Fibroblast of skin of right biceps (primary cell): ENCODE measurements around the gene KCNIP2.

Experiments used
- DNase-seq: peaks from one replicate; pipeline ENCODE4 v3.0.0-alpha.2; 2013

The KCNIP2 gene

DNA sequence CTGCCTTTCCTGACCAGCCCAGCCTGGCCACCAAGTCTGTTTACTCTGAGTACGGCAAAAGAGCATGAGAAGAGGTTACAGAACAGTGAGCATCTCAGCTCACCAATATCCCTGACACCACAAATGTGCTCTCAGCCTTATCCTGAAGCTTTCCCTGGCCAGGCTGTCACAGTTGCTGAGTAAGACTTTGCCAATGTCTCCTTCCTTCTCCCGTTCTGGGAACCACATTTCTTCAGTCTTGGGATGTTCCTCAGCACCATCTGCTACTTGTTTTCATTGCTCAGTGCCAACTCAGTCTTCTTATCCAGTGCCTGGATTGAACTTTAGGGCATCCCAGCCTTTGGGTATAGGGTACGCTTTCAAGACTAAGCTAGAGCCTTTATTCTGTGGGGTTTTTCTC, 7.1 kb upstream of the KCNIP2 start:
- no peak for DNase-seq

DNA sequence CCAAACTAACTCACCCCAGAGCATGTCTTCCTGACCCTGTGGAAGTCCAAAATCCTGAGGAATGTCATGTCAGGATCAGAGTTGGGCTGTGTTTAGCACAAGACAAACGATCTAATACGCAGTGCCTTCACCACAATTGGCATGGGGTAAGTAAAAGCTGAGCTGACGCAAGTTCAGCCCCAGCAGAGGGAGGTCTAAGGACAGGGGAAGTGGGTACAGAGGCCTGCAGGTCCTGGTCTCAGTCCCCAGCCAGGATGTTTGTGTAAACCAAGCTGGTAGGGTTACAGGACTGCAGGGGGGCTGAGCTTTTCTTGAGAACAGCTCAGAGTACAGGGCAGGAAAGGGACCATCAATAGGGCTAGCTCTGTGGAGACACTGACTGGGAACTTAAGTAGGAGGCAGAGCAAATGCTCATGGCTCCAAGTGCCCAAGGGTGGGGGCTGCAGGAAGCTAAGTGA, 5.3 kb upstream of the KCNIP2 start:
- DNase-seq: no peak

DNA sequence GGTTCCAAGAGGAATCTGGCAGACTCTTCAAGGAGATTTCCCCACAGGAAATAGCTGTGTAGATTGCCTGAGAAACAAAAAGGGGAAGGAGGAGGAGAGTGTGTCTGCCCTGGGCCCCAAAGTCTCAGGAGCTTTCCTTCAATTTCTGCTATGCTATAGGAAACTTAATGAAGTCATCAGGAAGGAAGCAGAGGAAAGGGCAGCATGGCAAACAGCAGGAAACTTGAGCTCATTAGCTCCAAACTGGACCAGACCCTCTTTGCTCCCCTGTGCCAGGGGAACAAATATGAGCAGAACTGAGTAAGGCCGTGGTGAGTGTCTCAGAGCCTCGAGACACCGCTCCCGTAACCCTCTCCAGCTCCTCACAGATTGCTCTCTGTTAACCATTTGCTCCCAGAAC, 4.8 kb upstream of the KCNIP2 start:
- DNase-seq: no peak

DNA sequence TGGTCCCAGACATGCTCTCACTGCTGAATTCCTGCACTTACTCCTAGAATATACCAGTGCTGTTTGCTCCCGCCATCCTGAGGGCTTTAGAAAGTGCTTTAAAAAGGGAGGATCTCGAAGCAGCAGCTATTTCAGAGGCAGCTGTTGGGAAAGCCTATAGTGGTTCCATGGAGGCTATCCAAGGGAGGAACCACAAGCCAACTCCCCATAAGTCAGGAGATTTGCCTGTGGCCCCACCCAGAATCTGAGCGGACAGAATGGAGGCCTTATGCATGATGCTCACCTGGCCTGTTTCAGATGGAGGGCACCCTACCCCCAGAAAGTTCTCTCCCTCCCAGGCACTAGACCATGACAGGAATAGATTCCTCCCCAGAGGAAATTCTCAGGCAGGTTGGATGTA, 2.3 kb upstream of the KCNIP2 start:
- DNase-seq: no peak

DNA sequence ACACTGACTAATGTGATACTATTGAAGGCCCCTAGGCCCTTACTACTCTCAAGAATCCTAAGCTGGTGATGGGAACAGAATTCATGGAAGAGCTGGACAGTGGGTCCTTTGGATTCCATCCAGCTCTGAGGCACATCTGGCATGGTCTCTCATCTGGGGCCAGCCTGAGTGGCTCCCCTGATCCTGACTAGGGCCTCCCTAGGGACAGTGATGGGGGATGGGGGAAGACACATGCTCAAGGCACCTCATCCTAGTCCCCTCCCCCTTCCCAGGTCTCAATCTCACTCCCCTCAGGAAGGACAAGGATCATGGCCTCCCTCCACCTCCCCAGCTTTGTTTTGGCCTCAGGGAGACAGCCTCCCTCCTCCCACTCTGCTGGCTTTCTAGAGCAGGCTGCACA, 1.8 kb downstream of the KCNIP2 start:
- DNase-seq: no peak

DNA sequence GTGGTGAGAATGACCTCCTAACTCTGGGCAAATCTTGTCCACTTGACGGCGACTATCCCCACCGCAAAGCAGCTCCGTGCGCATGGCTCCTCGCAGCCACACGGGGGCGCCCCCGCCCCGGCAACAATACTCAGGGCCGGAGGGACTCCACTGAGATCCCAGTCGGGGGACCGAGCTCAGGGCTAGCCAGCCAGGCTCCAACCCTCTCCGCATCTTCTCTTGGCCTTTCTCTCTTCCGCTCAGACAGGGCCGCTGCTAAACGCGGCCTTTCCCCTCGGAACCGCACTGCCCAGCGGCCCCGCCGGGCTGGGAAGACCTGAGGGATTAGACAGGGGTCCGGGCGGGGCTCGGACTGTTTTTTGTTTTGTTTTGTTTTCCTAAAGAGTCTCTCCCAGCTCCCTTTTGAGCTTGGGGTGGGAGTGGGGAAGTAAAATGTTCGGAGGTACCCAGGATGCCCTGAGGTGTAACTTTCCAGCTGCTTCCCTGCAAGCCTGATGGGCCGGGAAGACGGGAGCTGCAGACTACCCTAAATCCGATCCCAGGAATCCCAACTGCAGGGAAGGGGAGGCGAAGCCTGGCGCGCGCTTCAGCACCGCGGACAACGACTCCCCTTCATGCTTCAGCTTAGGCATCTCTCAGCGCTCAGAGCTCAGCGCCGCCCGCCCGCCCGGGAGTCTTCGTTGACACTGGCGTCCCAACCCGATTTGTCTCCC, 2.7 kb downstream of the KCNIP2 start:
- DNase-seq: peak; percentile 81

DNA sequence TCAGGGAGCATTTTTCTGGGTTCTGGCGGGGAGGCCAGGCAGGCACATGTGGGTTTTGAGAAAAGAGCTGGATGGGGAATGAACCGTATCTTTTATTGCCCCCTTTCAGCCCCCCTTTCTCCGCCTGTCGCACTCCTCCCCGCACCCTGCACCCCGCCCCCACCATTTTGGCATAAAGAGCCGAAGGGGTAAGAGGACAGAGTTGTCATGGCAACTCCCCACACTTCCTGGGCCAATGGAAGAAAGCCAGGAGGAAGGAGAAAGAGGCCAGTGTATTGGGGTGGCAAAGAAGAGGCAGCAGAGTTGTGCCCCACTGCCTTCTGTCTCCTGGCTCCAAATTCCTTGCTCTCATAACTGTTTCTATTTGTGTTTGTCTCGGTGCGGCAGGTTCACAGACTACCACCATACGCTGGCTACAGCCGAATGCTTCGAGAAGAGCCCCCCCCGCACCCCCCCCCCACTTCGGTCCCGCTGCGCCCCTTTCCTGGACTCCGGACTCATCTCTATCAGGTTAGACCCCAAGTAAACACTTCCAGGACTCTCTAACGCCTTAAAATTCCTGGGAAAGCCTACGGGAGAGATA, 3.4 kb downstream of the KCNIP2 start:
- peak; percentile 22 for DNase-seq

DNA sequence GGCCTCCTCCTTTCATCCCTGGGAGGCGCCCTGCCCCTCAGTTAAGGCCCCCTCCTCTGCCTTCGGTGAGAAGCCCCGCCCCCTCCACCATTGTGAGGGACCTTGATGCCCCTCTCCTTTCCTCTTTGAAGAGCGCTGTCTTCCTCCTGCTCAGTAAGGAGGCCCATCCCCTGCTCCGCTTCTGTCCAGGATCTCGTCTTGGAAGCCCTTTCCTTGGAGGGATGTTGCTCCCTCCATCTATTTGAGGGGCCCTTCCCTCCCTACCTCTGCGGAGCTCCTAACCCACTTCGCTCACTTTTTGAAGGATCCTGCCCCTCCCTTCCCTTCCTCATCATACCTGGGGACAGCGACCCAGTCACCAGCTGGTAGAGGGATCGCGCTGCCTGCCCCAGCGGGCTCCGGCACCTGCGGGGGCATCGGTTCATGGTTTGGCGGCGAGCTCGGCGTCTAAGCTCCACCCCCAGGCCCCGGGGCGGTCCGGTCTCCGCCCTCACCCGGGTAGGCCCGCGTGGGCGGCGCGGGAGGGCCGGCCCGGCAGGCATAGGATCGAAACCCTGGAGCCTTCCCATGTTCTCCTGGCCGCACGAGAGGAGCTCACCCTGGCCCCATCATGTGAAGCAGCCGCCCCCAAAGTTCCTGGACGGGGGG, 4.1 kb downstream of the KCNIP2 start:
- peak; percentile 18 for DNase-seq

DNA sequence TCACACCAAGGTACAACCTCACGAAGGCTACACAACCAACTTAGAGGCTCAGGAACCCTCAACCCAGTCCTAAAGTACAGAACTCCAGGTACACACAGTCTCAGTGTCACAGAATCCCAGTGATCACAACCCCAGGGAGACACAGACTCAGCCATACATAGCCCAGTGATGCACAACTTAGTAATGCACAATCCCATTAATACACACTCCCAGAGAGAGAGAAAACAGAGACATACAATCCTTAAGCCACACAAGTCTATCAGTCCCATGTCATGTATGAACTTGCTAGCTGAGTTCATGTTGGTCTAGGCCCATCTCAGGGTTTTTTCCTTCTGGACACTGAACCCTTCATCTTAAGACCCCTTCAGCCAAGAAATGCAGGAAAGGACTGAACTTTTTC, 4.6 kb downstream of the KCNIP2 start:
- no peak for DNase-seq

DNA sequence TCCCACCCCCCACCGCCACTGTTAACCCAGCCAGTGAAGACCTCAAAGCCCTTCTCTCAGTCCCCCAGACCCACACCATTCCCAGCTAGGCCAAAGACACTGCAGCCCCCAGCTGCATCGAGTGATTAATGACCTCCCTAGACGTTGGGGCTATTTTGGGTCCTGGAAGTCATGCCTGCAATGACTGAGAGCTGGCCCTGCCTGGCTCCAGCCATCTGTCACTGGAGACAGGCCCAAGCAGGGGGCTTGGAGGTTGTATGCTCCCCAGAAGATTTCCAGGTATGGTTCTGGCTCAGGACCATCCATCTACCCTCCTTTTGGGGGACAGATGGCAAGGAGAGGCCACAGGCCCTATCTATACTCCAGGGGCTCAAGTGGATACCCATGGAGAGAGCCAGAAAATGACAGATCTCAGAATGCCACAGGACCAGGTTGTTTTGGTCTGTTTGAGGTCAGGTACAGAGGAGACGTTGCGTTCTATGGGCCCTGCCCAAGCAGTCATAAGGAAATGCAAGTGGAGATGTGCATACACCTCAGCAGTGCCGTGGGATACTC, 5.1 kb downstream of the KCNIP2 start:
- DNase-seq: no peak

DNA sequence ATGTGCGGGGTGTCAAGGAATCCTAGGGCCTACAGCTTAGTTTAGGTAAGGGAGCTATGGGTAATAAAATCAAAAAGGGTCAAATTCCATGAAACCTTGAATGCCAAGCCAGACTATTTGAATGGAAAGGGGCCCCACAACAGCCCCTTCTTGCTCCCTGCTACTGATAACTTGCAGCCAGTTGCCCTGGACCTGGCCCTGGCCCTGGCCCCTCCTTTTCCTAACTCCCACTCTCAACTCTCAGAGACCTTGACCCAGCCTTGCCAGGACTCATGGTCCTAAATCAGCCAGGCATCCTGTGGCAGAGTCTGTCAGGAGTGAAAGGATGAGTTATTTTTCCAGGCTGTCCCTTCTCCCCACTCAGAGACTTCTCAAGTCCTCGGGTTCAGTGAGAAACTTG, 5.9 kb downstream of the KCNIP2 start:
- DNase-seq: no peak

DNA sequence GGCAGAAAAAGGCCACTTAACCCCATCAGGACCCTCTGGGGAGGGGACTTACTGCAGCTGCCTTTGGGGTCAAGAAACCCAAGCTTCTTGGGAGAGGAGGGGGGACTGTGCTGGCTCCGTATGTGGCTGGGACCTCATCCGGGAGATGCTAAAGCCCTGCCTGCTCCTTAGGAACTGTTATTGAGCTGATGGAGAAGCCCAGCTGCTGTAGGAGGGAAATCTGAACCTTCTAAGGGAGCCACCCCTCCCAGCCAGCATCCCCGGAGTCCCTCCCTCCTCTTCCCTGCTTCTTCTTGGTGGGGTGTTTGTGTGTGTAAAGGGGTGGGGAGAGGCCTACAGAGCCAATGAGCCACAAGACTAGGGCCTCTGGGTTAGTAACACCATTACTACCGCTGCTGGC, 8.2 kb downstream of the KCNIP2 start:
- no peak for DNase-seq

DNA sequence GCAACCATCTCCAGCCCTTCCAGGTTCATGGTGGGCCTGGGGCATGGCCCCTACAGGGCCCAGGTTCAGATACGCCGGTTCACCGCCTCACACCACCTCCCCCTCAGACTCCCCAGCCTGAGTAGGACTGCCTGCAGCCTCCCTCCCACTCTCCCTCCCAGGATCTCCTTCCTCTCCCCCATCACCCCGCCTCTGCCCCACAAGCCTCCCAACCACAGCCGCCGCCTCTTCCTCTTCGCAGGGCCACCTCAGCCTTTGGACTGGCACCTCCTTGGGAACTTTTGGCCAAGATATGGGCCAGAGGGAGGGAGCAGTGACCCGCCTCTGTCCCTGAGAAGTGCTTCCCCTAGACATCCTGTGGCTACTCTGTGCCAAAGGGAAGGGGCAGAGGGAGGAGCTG, 9.3 kb downstream of the KCNIP2 start:
- no peak for DNase-seq

DNA sequence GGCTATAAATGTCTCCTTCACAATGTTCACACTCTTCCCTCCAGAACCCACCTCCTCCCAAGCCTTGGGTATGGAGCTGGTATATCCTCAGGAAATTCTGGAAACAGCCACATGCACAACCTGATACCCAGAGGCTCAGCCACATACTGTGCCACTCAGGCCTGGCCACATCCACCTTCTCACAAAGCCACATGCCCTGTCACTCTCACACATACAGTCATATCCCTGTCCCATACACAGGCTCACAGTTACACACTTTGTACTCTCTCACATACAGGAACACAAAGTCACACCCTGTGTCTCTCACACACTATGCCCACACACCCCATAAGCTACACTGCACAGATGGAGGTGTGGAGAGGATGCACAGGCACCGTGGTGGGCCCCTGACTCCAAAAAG, 10.1 kb downstream of the KCNIP2 start:
- no peak for DNase-seq

DNA sequence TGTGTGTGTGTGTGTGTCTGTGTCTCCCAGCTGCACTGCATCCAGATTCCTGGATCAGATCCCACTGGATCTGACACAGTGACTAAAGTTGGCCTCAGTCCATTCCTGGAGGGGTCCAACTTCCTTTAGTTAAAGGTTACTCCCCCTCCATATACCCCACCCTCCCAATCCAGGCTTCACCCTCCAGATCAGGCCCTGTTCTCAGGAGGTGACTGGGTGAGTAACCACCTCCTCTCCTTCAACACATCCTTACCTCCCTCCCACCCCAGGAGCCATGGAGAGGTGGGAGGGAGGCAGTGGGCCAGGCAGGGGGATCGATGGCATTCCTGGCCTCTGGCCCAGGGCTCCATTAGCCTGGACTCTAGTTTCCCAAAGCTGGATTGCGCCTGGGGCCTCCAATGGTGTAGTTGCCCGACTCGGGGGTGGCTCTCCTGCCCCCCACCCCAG, 11.3 kb downstream of the KCNIP2 start:
- no peak for DNase-seq

DNA sequence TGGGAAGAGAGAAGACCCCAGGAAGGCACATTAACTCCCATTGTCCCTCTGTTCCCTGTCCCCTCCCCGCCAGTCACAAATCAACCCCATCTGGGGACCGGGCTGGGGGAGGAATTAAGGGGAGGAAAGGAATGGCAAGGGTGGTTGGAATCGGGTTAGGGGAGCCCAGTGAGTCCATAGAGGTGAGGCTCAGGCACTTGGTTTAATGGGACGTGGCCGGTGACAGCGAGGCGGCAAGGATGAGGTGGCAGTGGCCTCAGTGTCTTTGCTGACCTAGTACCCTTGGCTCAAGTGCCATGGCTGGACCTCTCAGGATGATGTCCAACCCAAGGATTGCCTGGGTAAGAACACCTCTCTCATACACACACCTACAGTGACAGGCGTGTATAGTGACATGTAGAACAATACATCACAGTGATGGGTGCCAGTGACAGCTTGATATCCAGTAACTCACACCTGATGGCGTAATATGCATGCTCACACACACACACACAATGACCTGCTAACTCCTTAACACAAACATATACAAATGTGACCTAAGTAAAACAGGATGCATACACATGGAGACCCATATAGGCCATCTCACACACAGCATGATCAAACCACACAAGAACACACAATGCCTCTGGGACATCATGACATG, 12.3 kb downstream of the KCNIP2 start:
- no peak for DNase-seq

DNA sequence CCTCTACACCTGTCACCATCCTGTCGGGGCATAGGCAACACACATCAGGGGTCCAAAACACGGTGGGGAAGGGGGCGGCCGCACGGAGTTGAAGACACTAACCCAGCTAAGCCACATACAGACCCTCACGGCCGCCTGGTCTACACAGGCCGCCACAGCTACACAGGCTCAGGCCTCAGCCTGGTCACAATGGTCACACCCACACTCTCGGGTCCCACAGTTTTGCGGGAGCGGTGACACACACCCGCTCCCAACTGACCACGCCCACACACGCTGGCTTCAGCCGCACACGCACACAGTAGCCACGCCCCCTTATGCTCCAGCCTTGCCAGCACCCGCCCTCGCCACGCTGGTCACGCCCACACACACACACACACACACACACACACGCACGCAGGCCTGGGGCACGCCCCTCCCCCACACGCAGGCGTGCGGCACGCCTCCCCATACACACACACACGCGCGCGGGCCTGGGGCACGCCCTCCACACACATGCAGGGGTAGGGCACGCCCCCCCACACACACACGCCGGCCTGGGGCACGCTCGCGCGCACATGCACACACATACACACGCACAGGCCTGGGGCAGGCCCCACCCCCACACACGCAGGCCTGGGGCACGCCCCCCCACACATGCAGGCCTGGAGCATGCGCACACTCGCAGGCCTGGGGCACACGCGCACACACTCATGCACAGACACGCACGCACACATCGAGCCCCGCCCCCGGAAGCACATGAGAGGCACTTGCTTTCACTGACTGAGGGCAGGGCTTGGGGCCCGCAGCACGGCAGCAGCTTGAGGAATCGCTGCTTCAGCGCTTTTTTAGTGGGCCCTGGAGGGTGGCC, 13.1 kb downstream of the KCNIP2 start:
- DNase-seq: peak; percentile 91

DNA sequence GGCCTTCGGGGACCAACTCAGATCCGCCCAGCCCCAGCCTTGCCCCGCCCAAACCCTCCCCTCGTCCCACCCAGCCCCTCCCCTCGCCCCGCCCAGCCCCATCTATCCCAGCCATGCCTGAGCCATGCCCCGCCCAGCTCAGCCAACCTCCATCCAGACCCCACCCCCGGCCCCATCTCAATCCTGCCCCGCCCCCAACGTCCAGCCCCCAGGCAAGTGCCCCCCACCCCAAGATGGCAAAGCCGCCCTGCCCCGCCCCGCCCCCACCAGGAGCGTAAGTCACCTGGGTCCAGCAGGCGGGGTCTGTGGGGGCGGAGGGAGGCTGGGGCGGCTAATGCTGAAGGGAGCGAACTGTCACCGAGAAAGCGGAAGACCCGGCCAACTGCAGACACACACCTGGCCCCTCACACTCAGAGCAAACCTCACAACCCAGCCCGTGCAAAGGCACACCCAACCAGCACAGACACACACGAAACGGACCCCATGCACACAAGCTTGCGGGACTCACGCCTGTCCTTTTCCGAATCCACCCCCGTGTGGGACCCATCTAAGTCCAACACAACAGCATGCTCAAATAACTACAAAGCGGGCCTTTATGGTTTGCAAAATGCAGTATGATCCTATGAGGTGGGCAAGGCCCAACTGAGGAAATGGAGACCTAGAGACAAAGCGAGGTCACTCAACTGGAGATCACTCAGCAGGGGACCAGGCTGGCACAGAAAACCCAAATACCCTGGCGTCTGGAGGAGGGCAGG, 13.9 kb downstream of the KCNIP2 start:
- peak; percentile 50 for DNase-seq

DNA sequence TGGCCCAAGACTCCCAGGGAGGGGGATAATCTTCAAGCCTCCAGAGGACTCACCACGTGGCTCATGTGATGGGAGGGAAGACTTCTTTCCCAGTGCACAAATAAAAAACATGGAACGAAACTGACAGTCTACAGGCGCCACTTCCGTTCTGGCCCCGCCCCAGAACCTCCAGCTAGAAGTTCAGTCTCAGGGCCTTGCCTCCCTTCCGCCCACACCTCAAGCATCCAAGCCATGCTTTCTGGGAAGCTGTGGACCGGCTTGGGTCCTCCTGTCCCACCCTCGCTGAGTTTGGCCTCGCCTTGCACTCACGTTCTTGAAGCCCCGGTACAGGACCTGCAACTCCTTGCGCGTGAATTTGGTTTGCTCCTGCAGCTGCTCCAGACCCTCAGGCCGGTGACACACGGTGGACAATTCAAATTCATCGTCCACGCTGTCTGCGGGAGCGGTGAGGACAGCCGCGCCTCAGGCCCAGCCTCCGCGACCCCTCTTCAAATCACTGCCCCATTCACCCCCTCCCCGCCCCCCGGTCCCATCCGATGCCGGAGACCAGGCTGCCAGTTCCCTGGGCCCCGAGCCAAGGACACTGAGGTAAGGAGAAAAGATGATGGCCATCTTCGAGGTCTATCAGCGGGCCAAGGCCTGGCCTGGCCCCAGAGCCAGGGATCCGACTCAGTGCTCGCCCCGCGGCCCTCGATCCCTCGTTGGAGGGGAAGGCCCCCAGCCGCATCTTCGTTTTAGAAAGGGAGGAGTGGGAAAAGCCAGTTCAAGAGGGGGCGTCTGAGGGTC, 14.6 kb downstream of the KCNIP2 start:
- DNase-seq: no peak

DNA sequence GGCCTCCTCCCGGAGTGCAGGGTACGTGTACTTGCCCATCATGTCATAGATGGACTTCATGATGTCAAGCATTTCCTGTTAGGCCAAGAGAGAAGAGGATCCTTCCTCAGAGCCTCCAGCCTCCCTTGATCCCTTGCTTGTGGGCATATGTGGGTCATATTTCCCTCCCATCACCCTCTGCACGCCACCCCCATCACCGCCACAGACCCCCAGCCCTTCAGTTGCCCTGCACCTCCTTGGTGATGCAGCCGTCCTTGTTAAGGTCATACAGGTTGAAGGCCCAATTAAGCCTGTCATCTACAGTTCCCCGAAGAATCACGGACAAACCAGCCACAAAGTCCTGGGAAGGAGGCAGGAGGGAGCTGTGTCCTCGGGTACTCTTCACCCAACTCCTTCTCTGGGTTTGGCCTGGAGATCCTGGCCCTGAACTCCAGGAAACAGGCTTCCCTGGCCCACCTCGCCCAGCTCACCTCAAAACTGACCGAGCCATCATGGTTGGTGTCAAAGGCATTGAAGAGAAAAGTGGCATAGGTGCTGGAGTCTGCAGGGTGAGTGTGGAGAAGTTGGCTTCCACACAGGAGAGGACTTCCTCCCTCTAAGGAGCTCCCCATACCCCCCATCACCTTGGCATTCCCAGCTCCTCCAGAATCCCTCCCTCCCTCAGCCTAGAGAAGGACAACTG, 15.5 kb downstream of the KCNIP2 start:
- no peak for DNase-seq
